IMR-90 (cell line): ENCODE results near the gene SIT1. TPM values are rescaled to one million over a fixed set of nuclear protein-coding genes. Genes with fewer than 3 reads are reported as not detected.

Experiments used
- ATAC-seq: fragments of 200-7000 bp; cut with Tn5 transposase; 2 replicates; pipeline ENCODE4 v1.9.1; 2020; ENCODE audit warnings: low read depth, mild to moderate bottlenecking, moderate library complexity
- BruUV-seq: library from RNA; stranded (reverse); fragments of 400-500 nt; replicated peaks from 2 replicates; lab custom pipeline; 2021; lab: Mats Ljungman, UMichigan
- CTCF ChIA-PET: fragments of 300-600 bp; formaldehyde crosslinking; extraction: SDS; loops from one replicate; lab custom pipeline; 2021; ENCODE audit warnings: antibody characterized with exemption; lab: Yijun Ruan, JAX
- POLR2A ChIA-PET: fragments of 300-600 bp; sonication (Branson Sonifier 250); formaldehyde crosslinking; loops from one replicate; lab custom pipeline; 2022; ENCODE audit warnings: antibody characterized with exemption; ENCODE audit not compliant: unreplicated experiment; lab: Charles Lee
- DNase-seq: peaks from one replicate; pipeline ENCODE4 v3.0.0; 2013
- H2AFZ ChIP-seq: replicated peaks from 2 replicates; pipeline ENCODE3; 2013; ENCODE audit warnings: low read length, mild to moderate bottlenecking; ENCODE audit not compliant: poor library complexity
- H2AK5ac ChIP-seq: 2 replicates; pipeline ENCODE4 v1.6.1; 2013; ENCODE audit warnings: low read depth, low read length, inconsistent platforms
- H2AK9ac ChIP-seq: replicated peaks from 2 replicates; pipeline ENCODE3; 2013; ENCODE audit warnings: mild to moderate bottlenecking, low read depth, low read length, moderate library complexity; ENCODE audit not compliant: poor library complexity
- H2BK120ac ChIP-seq: 2 replicates; pipeline ENCODE4 v1.6.1; 2013; ENCODE audit warnings: low read depth, low read length, inconsistent platforms
- H2BK15ac ChIP-seq: 3 replicates; pipeline ENCODE4 v1.6.1; 2013; ENCODE audit warnings: low read depth, low read length, inconsistent platforms
- H2BK20ac ChIP-seq: 2 replicates; pipeline ENCODE4 v1.6.1; 2013; ENCODE audit warnings: low read depth, mild to moderate bottlenecking, inconsistent platforms, low read length, moderate library complexity
- H2BK5ac ChIP-seq: 2 replicates; pipeline ENCODE4 v1.6.1; 2013; ENCODE audit warnings: mild to moderate bottlenecking, low read depth, low read length, inconsistent platforms; ENCODE audit not compliant: poor library complexity, severe bottlenecking
- H3K14ac ChIP-seq: replicated peaks from 2 replicates; pipeline ENCODE4 v1.6.1; 2013; ENCODE audit warnings: low read depth, low read length, inconsistent platforms
- H3K18ac ChIP-seq: 2 replicates; pipeline ENCODE4 v1.6.1; 2013; ENCODE audit warnings: low read depth, low read length, control low read depth
- H3K23ac ChIP-seq: 2 replicates; pipeline ENCODE4 v1.6.1; 2013; ENCODE audit warnings: low read depth, low read length, inconsistent platforms
- H3K27ac ChIP-seq: 2 replicates; pipeline ENCODE4 v1.5.1; 2013; ENCODE audit warnings: mild to moderate bottlenecking, control low read depth, low read length; ENCODE audit not compliant: insufficient read depth
- H3K27me3 ChIP-seq: 2 replicates; pipeline ENCODE4 v1.6.1; 2013; ENCODE audit warnings: low read length; ENCODE audit not compliant: control insufficient read depth, insufficient read depth
- H3K36me3 ChIP-seq: 2 replicates; pipeline ENCODE4 v1.6.1; 2013; ENCODE audit warnings: low read length, mixed read lengths; ENCODE audit not compliant: control insufficient read depth, insufficient read depth
- H3K4ac ChIP-seq: 2 replicates; pipeline ENCODE4 v1.6.1; 2013; ENCODE audit warnings: low read depth, low read length, inconsistent platforms
- H3K4me1 ChIP-seq: 2 replicates; pipeline ENCODE4 v1.6.1; 2013; ENCODE audit warnings: low read length, mixed read lengths; ENCODE audit not compliant: control insufficient read depth, insufficient read depth
- H3K4me2 ChIP-seq: 2 replicates; pipeline ENCODE4 v1.6.1; 2013; ENCODE audit warnings: low read depth, mild to moderate bottlenecking, control low read depth, low read length, moderate library complexity
- H3K4me3 ChIP-seq: 2 replicates; pipeline ENCODE4 v1.5.1; 2013; ENCODE audit warnings: low read depth, mild to moderate bottlenecking, control low read depth, low read length, moderate library complexity; ENCODE audit not compliant: insufficient read depth
- H3K56ac ChIP-seq: 2 replicates; pipeline ENCODE4 v1.6.1; 2013; ENCODE audit warnings: low read length, inconsistent platforms; ENCODE audit not compliant: insufficient read depth; ENCODE audit errors: extremely low read depth
- H3K79me1 ChIP-seq, 2 experiments: 2 replicates each; pipeline ENCODE4 v1.6.1; 2013; ENCODE audit warnings: low read length in 2 of 2, inconsistent platforms in 1 of 2, low read depth in 1 of 2
- H3K9ac ChIP-seq: 2 replicates; pipeline ENCODE4 v1.6.1; 2013; ENCODE audit warnings: low read depth, low read length, control low read depth
- H3K9me1 ChIP-seq: 2 replicates; pipeline ENCODE4 v1.6.1; 2013; ENCODE audit warnings: low read length, inconsistent platforms; ENCODE audit not compliant: insufficient read depth
- H3K9me3 ChIP-seq: 2 replicates; pipeline ENCODE4 v1.6.1; 2013; ENCODE audit warnings: low read length; ENCODE audit not compliant: control insufficient read depth, insufficient read depth
- H4K20me1 ChIP-seq: 2 replicates; pipeline ENCODE4 v1.6.1; 2013; ENCODE audit warnings: low read length, inconsistent platforms; ENCODE audit not compliant: insufficient read depth
- H4K5ac ChIP-seq: 2 replicates; pipeline ENCODE4 v1.6.1; 2013; ENCODE audit warnings: mild to moderate bottlenecking, low read depth, low read length, control low read depth
- H4K8ac ChIP-seq, 2 experiments: 2 replicates each; pipeline ENCODE4 v1.6.1; 2013; ENCODE audit warnings: low read depth in 2 of 2, low read length in 2 of 2, control low read depth in 1 of 2, inconsistent platforms in 1 of 2
- H4K91ac ChIP-seq: 2 replicates; pipeline ENCODE4 v1.6.1; 2013; ENCODE audit warnings: low read depth, low read length, inconsistent platforms; ENCODE audit not compliant: insufficient read depth
- RCOR1 ChIP-seq: IDR thresholded peaks from 2 replicates; pipeline ENCODE4 v1.6.1; 2012; ENCODE audit warnings: mild to moderate bottlenecking, low read length, improper control_type of control experiment; ENCODE audit not compliant: insufficient replicate concordance
- WGBS, 2 experiments: methylation state at CpG; one replicate each; pipeline versions ENCODE4 v1.1.5 to v1.1.7; 2013; ENCODE audit warnings: missing lambda C conversion rate in 2 of 2; ENCODE audit not compliant: insufficient read length in 1 of 2; ENCODE audit errors: extremely low coverage in 2 of 2; 5-methylcytosine and 5-hydroxymethylcytosine counted together
- dilution Hi-C: fragments of 300-500 bp; cut with HindIII; formaldehyde crosslinking; loops from one replicate; pipeline ENCODE4 v1.14.3; 2018; ENCODE audit warnings: low sequenced_read_pairs; ENCODE audit not compliant: unreplicated experiment
- in situ Hi-C: fragments of 300-500 bp; cut with MboI; formaldehyde crosslinking; loops from 3 replicates; pipeline ENCODE4 v1.14.3; 2019; ENCODE audit warnings: low sequenced_read_pairs, inconsistent platforms, mixed read lengths
- intact Hi-C: fragments of 100-400 bp; cut with micrococcal nuclease; formaldehyde crosslinking; loops from 2 replicates; pipeline ENCODE4 v1.10.0; 2022
- polyA plus RNA-seq, 3 experiments: library from polyadenylated mRNA; depleted of rRNA; stranded (reverse); fragments of >200 nt; gene quantifications; 2 replicates each; pipeline ENCODE4 v1.2.3, GENCODE V29; 2012; ENCODE audit warnings: low replicate concordance in 1 of 3
- total RNA-seq: library from RNA; depleted of rRNA; stranded (reverse); fragments of >200 nt; gene quantifications from 2 replicates; pipeline ENCODE4 v1.2.3, GENCODE V29; 2012

The SIT1 gene
- total and polyA plus RNA-seq, 2 of the 4 experiments (the other 2 are of a cell fraction) = not detected

- Histone ChIP-seq H4K5ac (no peak overlapping the region), H2BK5ac (no peak overlapping the region), H3K4ac (no peak overlapping the region), H4K8ac (no peak overlapping the region), H2BK20ac (no peak overlapping the region), H3K23ac (no peak overlapping the region), H3K79me1 (peaks cover 32 to 70% of the 10 kb centered on the region in 2 experiments), H3K4me2 (no peak overlapping the region), H3K27me3 (no peaks in the 10 kb centered on the region), H4K20me1 (peaks cover 31% of the 10 kb centered on the region), H3K9me3 (no peaks in the 10 kb centered on the region), H2AK5ac (no peak overlapping the region), H3K4me1 (peaks cover 5% of the 10 kb centered on the region; the same call in 1 of the 2 replicates), H3K9me1 (peaks cover 16% of the 10 kb centered on the region), H2BK120ac (no peak overlapping the region), H2BK15ac (no peak overlapping the region), H3K56ac (no peak overlapping the region), H3K18ac (no peak overlapping the region), H2AK9ac (no peak overlapping the region), H3K14ac (no peak overlapping the region), H3K27ac (no peak overlapping the region), H3K9ac (no peak overlapping the region), H4K91ac (no peak overlapping the region), H3K4me3 (no peak overlapping the region), H2AFZ (no peak overlapping the region), H3K36me3 (peaks cover 87% of the 10 kb centered on the region)
- WGBS, 2 experiments = 84% methylated on average over 3 of the region's 11 CpGs; no CpG with 5 or more reads in 1 of the 2 experiments
- dilution Hi-C loops (no loop called here), in situ Hi-C loops (no loop called here), intact Hi-C loops (no loop called here)
- no peak for TF ChIP-seq RCOR1
- BruUV-seq = no TSS peak
- DNase-seq (no peak), ATAC-seq (no peak)
- CTCF ChIA-PET = no interaction called here
- POLR2A ChIA-PET = no interaction called here
Observed at GRCh38 chr9:35700031-35700430, 49.3 kb upstream of the SIT1 start.
